AG09309 (cell line): ENCODE measurements around the gene MYO1F.
"Not testable (repeated sequence)": the region's sequence is repeated elsewhere in the genome, so short reads cannot be mapped to it uniquely, and the experiment has no call there.

ENCODE experiments used
- DNase-seq: peaks from one replicate; pipeline ENCODE4 v3.0.0-alpha.2; 2010; ENCODE audit warnings: low read depth
- H3K4me3 ChIP-seq: 2 replicates; pipeline ENCODE4 v1.5.1; 2011; ENCODE audit warnings: mild to moderate bottlenecking, low read depth, low read length, moderate library complexity; ENCODE audit not compliant: control insufficient read depth
- CTCF ChIP-seq: IDR thresholded peaks from 2 replicates; pipeline ENCODE4 v1.5.1; 2011; ENCODE audit warnings: mild to moderate bottlenecking, low read depth, low read length, inconsistent platforms; ENCODE audit not compliant: insufficient read depth, control insufficient read depth; ENCODE audit errors: missing control alignments

Gene MYO1F

GRCh38 chr19:8567522-8568172 lies 9.6 kb downstream of the MYO1F start:
- no peak overlapping the region for H3K4me3 ChIP-seq
- TF ChIP-seq CTCF = no peak
- no peak for DNase-seq

GRCh38 chr19:8566855-8567254 lies 10.4 kb downstream of the MYO1F start:
- no peak for TF ChIP-seq CTCF
- no peak overlapping the region for H3K4me3 ChIP-seq
- DNase-seq = no peak

- H3K4me3 ChIP-seq, DNase-seq: not testable (repeated sequence)
Observed at GRCh38 chr19:8564866-8565265, 12.4 kb downstream of the MYO1F start.

- no peak for TF ChIP-seq CTCF
- no peak for DNase-seq
Observed at GRCh38 chr19:8561075-8561764, 16.0 kb downstream of the MYO1F start.

GRCh38 chr19:8558325-8558724 lies 18.9 kb downstream of the MYO1F start:
- DNase-seq = no peak
- TF ChIP-seq CTCF = no peak
- H3K4me3 ChIP-seq = no peak overlapping the region

More at GRCh38 chr19:8561075-8561764, 16.0 kb downstream of the MYO1F start:
- no peak overlapping the region for H3K4me3 ChIP-seq

- no peak for DNase-seq
- no peak overlapping the region for H3K4me3 ChIP-seq
- no peak for TF ChIP-seq CTCF
Observed at GRCh38 chr19:8557642-8558238, 19.5 kb downstream of the MYO1F start.

GRCh38 chr19:8553729-8554128 lies 23.5 kb downstream of the MYO1F start:
- H3K4me3 ChIP-seq = not testable (repeated sequence)

More at GRCh38 chr19:8553729-8554128, 23.5 kb downstream of the MYO1F start:
- not testable (repeated sequence) for DNase-seq
